ENCODE data around the gene HIF3A.

The HIF3A gene

GRCh38 chr19:46296722-46297461 lies at the start of gene HIF3A:
Gene HIF3A (plus strand): TSS chr19:46297042. CDS start chr19:46297077, 35 bp downstream.
- no peak for TF ChIP-seq GATA2 (IDR thresholded peaks at IDR 0.05; ENCODE audit: low read depth, low read length)
- TF ChIP-seq GATA3 (IDR thresholded peaks at IDR 0.05; ENCODE audit: low read depth, low read length) = no peak

- no peak for TF ChIP-seq GATA3 (IDR thresholded peaks at IDR 0.05; ENCODE audit: low read depth, low read length)
- TF ChIP-seq GATA2 (IDR thresholded peaks at IDR 0.05; ENCODE audit: low read depth, low read length) = no peak
Measured at GRCh38 chr19:46250076-46250735, 46.6 kb upstream of the HIF3A start.

- no peak for TF ChIP-seq GATA2 (IDR thresholded peaks at IDR 0.05; ENCODE audit: low read depth, low read length)
- TF ChIP-seq GATA3 (IDR thresholded peaks at IDR 0.05; ENCODE audit: low read depth, low read length) = no peak
Measured at GRCh38 chr19:46251416-46251815, 45.4 kb upstream of the HIF3A start.

- no peak for TF ChIP-seq GATA3 (IDR thresholded peaks at IDR 0.05; ENCODE audit: low read depth, low read length)
- no peak for TF ChIP-seq GATA2 (IDR thresholded peaks at IDR 0.05; ENCODE audit: low read depth, low read length)
Measured at GRCh38 chr19:46254776-46255175, 42.1 kb upstream of the HIF3A start.

- TF ChIP-seq GATA3 (IDR thresholded peaks at IDR 0.05; ENCODE audit: low read depth, low read length) = no peak
- no peak for TF ChIP-seq GATA2 (IDR thresholded peaks at IDR 0.05; ENCODE audit: low read depth, low read length)
Measured at GRCh38 chr19:46256855-46257254, 40.0 kb upstream of the HIF3A start.

- no peak for TF ChIP-seq GATA2 (IDR thresholded peaks at IDR 0.05; ENCODE audit: low read depth, low read length)
- no peak for TF ChIP-seq GATA3 (IDR thresholded peaks at IDR 0.05; ENCODE audit: low read depth, low read length)
Measured at GRCh38 chr19:46265217-46265828, 31.5 kb upstream of the HIF3A start.

- TF ChIP-seq GATA2 (IDR thresholded peaks at IDR 0.05; ENCODE audit: low read depth, low read length) (no peak), GATA3 (IDR thresholded peaks at IDR 0.05; ENCODE audit: low read depth, low read length) (no peak)
Measured at GRCh38 chr19:46269101-46269500, 27.7 kb upstream of the HIF3A start.

GRCh38 chr19:46270521-46271256 lies 26.2 kb upstream of the HIF3A start:
- no peak for TF ChIP-seq GATA2 (IDR thresholded peaks at IDR 0.05; ENCODE audit: low read depth, low read length)
- TF ChIP-seq GATA3 (IDR thresholded peaks at IDR 0.05; ENCODE audit: low read depth, low read length) = no peak

- TF ChIP-seq GATA2 (IDR thresholded peaks at IDR 0.05; ENCODE audit: low read depth, low read length) = no peak
- TF ChIP-seq GATA3 (IDR thresholded peaks at IDR 0.05; ENCODE audit: low read depth, low read length) = no peak
Measured at GRCh38 chr19:46271481-46272197, 25.2 kb upstream of the HIF3A start.

GRCh38 chr19:46279177-46279576 lies 17.7 kb upstream of the HIF3A start:
- TF ChIP-seq GATA2 (IDR thresholded peaks at IDR 0.05; ENCODE audit: low read depth, low read length) (no peak), GATA3 (IDR thresholded peaks at IDR 0.05; ENCODE audit: low read depth, low read length) (no peak)

GRCh38 chr19:46283771-46284170 lies 13.1 kb upstream of the HIF3A start:
- no peak for TF ChIP-seq GATA2 (IDR thresholded peaks at IDR 0.05; ENCODE audit: low read depth, low read length)
- no peak for TF ChIP-seq GATA3 (IDR thresholded peaks at IDR 0.05; ENCODE audit: low read depth, low read length)

- TF ChIP-seq GATA3 (IDR thresholded peaks at IDR 0.05; ENCODE audit: low read depth, low read length) (no peak), GATA2 (IDR thresholded peaks at IDR 0.05; ENCODE audit: low read depth, low read length) (no peak)
Measured at GRCh38 chr19:46284635-46285034, 12.2 kb upstream of the HIF3A start.

- no peak for TF ChIP-seq GATA2 (IDR thresholded peaks at IDR 0.05; ENCODE audit: low read depth, low read length)
- no peak for TF ChIP-seq GATA3 (IDR thresholded peaks at IDR 0.05; ENCODE audit: low read depth, low read length)
Measured at GRCh38 chr19:46287585-46287984, 9.3 kb upstream of the HIF3A start.

Measured in SH-SY5Y (cell line).